Mesenchymal stem cell (in vitro differentiated cells and primary cell): Measurements from ENCODE around the gene PDS5A. TPM values are rescaled to one million over a fixed set of nuclear protein-coding genes. Genes with fewer than 3 reads are reported as not detected.

Experiments
- small RNA-seq: library from polyadenylated mRNA; stranded (forward); fragments of <200 nt; extraction: miRNeasy Mini kit (QIAGEN cat#:217004); gene quantifications from one replicate; pipeline ENCODE3, GENCODE V24; 2013; ENCODE audit warnings: low read depth

The PDS5A gene

Small RNA genes within 50 kb of the gene (small RNA-seq; reads per million reads assigned to genes)
- gene RNA5SP159 = not detected
